OCI-LY7 (cell line): ENCODE results near the gene CNDP1.

Experiments used
- EZH2phosphoT487 ChIP-seq: fragments of 200-600 bp; sonication (generic); IDR thresholded peaks from 2 replicates; pipeline ENCODE4 v1.6.1; 2018; ENCODE audit warnings: low read depth, borderline replicate concordance, mild to moderate bottlenecking, mixed run types, antibody characterized with exemption, low read length, moderate library complexity, mixed read lengths
- TF ChIP-seq, protein P1 (sequence below): fragments of 200-600 bp; sonication (generic); conservative IDR thresholded peaks from 2 replicates; pipeline ENCODE4 v1.5.1; 2014; ENCODE audit warnings: mild to moderate bottlenecking, antibody characterized with exemption, low read length, moderate library complexity, mixed read lengths

DNA sequence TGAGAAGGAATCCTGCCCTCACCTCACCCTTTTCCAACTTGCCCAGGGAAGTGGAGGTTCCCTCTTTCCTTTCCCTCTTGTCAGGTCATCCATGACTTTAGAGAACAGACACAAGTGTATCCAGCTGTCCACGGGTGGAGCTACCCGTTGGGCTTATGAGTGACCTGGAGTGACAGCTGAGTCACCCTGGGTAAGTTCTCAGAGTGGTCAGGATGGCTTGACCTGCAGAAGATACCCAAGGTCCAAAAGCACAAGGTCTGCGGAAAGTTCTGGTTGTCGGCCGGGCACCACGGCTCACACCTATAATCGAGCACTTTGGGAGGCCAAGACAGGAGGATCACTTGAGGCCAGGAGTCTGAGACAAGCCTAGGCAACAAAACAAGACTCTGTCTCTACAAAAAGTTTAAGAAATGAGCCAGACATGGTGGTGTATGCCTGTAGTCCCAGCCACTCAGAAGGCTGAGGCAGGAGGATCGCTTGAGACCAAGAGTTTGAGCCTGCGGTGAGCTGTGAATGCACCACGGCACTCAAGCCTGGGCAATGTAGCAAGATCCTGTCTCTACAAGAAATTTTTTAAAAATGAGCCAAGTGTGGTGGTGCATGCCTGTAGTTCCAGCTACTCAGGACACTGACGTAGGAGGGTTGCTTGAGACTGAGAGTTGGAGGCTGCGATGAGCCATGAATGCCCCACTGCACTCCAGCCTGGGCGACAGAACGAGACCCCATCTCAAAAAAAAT, 14.0 kb upstream of the CNDP1 start:
- TF ChIP-seq, protein P1, sequence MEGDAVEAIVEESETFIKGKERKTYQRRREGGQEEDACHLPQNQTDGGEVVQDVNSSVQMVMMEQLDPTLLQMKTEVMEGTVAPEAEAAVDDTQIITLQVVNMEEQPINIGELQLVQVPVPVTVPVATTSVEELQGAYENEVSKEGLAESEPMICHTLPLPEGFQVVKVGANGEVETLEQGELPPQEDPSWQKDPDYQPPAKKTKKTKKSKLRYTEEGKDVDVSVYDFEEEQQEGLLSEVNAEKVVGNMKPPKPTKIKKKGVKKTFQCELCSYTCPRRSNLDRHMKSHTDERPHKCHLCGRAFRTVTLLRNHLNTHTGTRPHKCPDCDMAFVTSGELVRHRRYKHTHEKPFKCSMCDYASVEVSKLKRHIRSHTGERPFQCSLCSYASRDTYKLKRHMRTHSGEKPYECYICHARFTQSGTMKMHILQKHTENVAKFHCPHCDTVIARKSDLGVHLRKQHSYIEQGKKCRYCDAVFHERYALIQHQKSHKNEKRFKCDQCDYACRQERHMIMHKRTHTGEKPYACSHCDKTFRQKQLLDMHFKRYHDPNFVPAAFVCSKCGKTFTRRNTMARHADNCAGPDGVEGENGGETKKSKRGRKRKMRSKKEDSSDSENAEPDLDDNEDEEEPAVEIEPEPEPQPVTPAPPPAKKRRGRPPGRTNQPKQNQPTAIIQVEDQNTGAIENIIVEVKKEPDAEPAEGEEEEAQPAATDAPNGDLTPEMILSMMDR = no peak
- TF ChIP-seq EZH2phosphoT487 = no peak
